ENCODE measurements around the gene MEGF11. TPM values are rescaled to one million over a fixed set of nuclear protein-coding genes. Genes with fewer than 3 reads are reported as not detected.

The MEGF11 gene
- 0.26 TPM for polyA plus RNA-seq (ENCODE audit: insufficient read length)

DNA sequence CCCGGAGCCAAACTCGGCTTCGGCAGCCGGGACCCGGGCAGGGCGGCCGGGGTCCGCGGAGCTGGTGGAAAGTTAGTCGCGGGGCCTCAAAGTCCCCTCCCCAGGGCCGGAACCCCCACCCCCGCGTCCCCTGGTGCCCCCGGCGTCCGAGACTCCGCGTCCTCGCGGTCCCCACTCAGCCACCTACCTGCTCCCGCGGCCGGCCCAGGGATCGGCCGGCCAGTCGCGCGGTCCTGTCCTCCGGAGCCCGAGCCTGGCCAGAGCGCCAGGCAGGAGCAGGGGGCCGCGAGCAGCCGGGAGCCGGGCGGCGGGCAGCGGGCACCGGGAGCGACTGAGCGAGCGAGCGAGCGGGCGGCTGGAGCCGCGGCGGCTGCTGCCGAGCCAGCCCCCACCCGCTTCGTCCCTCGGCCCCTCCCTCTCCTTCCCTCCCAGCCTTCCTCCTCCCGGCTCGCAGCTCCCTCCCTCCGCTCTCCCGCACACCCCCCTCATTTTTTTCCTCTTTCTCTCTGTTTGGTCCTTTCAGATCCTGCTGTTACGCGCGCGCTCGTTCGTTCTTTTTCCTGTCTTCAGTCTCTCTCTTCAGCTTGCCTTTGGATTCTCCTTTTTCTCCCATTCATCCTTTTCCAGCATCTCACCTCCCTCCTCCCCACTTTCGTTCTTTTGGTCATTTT is at the start of gene MEGF11:
Gene MEGF11, minus strand, starts transcription at position 333 of the 671 bp plus-strand sequence. CDS start 125,347 bp downstream, outside the sequence.
- peak; percentile 34 for DNase-seq

DNA sequence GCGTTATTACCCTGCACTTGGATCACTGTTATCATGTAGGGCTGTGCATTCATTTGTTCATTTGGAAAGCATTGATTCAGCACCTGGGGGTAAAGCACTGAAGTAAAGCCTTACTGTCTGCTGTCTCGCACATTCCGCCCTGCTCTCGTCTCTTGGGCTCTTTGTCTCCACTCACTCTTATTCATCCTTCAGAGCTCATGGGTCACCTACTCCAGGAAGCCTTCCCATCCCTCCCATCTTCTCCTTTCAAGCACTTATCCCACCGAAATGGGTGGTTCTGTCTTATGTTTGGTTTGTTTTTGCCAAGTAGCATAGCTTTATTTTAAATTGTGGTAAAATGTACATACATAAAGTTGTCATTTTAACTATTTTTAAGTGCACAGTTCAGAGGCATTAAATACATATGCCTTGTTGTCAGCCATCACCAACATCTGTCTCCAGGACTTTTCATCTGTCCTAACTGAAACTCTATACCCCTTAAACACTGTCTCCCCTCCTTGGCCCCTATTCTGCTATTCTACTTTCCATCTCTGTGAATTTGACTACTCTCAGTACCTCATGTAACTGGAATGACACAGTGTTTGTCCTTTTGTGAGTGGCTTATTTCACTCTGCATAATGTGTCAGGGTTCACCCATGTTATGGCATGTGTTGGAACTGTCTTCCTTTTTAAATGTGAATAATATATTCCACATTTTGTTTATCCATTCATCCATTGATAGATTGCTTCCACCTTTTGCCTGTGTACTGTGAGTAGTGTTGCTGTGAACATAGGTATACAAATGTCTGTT is 49.1 kb upstream of the MEGF11 start:
- DNase-seq, result no peak

DNA sequence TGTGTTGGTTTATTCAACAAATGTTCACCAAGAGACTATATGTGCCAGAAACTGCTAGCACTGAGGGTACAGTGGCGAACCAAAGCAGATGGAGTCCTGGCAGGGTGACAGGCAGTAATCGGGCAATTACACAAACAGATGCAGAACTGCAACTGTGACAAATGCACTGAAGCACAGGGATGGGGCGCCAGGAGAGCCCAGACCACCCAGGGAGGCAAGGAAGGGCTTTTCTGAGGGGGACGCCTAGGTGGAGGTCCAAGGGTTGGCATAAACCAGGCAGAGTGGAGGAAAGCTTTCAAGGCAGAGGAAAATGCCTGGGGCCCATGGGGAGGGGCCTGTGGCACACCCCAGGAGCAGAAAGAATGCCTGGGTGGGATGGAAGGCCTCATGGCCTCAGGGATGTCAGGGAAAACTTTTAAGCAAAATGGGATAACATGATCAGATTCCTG is 45.3 kb upstream of the MEGF11 start:
- peak; percentile 45 for DNase-seq

DNA sequence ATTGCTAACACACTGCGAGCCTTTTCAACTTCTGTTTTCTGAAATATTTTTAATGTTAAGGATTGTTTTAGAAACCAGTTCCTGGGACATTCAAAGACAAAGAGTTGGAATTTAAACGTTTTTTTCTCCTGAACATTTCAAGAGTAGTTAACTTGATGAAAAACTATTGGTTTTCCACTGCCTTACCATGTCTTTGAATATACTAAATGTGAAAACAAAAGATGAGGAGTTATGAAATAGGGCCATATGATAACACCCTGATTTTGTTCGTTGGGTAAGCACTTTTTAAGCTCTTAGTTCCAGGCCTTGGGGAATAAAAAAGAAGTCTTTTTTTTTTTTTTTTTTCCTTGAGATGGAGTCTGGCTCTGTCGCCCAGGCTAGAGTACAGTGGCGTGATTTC is 42.6 kb upstream of the MEGF11 start:
- DNase-seq, result no peak

DNA sequence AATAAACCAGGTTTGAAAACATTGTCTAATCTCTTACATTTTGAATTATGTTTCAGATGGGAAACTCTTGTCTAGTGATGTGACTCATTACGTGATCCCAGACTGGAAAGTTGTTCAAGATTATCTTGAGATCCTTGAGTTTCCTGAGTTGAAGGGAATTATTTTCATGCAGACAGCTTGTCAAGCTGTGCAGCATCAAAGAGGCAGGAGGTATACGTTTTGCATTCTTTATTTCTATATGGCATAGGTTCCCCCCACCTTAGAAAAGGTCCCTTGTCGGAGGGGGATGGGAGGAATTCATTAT is 41.3 kb upstream of the MEGF11 start:
- no peak for DNase-seq

DNA sequence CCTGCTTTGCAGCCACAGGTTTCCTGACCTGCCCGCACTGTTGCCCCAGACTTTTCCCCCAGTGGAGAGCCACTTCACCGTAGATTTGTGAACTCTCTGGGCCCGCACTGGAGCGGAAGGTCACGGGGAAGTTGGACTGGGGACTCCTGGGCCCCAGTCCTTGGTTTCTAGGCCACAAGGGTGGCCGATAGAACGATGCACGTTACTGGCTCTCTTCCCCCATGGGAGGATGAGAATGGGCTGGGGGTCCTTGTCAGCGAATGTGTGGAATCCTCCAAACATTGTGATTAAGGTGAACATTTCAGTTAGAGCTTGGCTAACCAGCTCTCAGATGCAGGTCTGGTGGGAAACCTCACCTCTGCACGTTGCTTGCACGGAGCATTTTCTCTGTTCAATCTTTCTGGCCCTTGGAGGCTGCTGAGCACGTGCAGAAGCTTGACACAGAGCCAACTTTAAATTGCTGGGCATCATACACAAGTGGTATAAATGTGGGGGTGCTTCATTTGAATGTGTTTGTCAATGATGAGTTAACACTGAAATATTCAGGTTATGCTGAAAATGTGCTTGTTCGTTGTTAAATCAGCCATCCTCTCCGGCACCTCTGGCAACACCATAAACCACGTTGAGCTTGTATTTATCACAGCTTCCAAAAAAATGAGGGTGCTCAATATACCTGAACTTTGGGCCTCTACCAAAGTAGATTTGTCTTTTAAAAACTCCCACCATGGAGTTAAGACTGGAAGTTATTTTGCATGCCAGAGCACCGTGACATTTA is 40.8 kb upstream of the MEGF11 start:
- no peak for DNase-seq

DNA sequence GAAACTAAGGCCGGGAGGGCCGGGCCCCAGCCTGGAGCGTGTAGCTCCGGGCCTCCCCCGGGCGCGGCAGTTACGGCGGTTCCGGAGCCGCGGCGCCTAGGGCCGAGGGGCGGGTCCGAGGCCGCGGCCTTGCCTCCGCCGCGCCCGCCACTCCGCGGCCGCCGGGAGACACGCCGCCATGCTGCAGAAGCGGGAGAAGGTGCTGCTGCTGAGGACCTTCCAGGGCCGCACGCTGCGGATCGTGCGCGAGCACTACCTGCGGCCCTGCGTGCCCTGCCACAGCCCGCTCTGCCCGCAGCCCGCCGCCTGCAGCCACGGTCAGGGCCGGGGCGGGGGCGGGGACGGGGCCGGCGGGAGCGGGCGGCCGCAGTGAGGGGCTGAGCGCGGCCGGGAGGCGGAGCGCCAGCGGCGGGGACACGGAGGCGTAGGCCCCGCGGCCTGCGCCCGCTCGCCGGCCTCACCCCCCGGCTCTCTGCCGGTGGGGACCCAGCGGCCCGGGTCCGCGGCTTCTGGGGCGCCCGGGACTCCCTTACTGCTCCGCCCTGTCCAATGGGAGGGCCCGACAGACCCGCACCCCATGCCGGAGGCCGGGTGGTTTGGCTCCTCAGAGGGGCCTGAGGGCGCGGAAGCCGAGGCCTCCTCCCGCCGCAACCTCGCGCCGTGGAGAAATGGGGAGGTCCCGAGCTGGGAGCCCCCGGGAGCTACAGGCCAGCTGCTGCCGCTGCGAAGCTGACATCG is 40.0 kb upstream of the MEGF11 start, which contains the start of gene DIS3L:
Gene DIS3L, plus strand, starts transcription at position 150 of the 738 bp plus-strand sequence. Its CDS starts 29 bp downstream, at position 179.
- DNase-seq, result peak; percentile 67

DNA sequence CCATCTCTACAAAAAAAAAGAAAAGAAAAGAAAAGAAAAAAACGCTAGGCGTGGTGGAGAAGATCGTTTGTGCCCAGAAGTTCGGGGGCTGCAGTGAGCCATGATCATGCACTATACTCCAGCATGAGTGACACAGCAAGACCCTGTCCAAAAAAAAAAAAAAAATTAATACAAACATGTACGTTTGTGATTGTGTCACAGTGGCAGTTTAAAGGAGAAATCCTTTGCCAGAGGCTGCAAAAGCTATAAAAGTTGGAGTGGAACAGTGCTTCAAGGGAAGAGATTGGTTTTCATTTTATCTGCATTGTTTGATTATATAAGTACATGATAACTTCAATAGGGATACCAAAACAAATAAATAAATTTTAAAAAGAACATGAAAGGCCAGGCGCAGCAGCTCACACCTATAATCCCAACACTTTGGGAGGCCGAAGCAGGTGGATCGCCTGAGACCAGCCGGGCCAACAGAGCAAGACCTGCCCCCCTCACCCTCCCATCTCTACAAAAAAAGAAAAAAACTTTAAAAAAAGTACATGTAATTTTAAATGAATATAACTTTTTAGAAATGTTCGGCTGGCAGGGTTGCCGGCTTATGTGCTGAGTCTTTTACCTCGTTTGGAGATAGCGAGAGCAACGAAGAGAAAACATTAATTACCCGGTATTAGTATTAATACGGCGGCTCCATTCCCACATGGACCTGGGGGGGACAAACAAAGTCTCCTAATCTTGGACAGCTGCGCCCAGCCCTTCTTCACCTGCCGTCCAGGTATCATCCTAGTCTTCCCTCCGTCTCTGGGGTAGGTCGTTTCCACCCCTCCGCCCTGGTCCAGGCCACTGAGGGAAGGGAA is 39.2 kb upstream of the MEGF11 start:
- no peak for DNase-seq

DNA sequence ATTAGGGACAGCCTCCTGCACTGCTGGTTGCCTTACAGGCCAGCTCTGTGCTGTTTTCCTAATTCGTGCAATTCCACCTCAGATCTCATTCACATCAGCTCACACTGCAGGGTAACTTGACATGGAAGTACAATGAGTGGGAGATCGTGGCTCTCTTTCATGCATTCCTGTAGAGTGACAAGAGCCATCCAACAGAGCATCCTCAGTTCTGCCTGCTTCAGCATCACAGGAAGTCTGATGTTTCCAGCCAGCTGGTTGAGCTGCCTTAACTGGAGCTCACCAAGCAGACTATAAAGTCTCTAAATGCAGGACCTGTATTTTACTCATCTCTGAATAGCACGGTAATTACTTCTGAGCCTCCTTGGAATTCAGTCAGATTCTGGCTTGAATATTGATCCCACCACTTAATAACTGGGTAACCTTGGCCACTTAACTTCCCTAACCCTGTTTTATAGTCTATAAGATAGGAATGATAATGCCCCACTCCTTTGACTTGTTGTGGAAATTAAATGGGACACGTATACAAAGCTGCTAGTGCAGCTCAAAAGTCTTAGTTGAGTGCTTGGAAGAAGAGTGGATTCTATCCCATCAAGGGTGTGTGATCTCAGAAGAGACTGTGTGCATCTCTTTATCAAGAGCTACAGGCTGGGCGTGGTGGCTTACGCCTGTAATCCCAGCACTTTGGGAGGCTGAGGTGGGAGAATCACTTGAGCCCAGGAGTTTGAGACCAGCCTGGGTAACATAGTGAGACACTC is 38.4 kb upstream of the MEGF11 start:
- DNase-seq, result no peak

DNA sequence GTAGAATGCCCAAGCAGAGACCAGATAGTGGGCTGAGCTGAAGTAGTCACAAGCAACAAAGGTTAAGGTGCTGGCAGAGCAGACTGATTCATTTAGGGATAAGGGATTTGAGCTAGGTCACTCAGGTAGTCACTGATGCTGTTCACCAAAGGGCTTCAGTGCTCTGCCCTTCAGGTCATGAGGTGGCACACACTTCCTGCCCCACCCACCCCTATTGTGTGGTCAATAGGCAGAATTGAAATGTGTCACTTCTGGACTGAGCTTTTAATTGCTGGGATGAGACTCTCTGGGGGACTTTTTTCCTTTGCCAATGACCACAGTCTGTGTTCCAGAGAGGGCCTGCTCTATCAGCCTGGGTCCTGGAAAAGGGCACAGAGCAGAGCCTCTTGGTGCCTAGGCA is 37.0 kb upstream of the MEGF11 start:
- no peak for DNase-seq

DNA sequence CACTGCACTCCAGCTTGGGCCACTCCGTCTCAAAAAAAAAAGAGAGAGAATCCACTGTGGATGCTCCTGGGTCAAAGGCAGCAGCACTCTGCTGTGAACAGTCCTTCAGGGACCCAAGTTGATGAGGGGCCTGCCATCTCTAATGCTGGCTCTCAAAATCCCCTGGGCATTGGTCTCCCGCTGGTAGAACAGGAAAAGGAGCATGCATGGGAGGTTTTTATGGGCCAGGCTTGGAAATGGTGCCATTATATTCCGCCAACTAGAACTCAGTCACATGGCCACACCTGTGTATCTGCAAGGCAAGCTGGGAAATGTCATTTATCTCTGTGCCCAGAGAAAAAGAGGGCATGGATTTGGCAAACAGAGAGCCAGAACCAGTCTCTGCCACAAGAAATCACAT is 36.5 kb upstream of the MEGF11 start:
- no peak for DNase-seq

DNA sequence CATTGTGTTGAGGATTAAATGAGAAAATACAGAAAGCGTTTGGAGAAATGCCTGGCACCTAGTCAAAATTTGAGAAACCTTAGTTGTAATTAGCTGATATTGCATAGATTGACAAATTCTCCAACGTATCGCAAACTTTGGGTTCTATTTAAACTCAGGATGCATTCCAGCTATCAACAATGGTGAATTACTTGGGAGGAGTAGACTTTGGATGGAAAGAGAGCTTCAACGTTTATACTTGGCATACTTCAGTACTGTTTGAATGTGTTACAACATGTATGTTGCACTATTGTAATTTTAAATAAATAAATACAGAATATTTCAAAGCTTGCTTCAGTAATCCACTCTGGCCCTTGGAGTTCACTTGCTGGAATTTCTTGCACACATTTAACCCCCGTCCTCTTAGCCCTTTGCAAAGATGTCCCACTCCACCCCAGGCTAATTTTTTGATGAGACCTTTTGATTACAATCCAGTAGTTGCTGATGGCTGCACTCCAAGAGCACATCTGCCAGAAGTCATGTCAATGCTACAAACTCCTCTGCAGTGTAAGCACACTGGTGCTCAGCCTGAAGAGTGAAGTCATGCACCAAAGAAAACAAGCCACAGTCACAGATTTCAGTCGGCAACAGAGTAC is 35.1 kb upstream of the MEGF11 start:
- peak; percentile 46 for DNase-seq

DNA sequence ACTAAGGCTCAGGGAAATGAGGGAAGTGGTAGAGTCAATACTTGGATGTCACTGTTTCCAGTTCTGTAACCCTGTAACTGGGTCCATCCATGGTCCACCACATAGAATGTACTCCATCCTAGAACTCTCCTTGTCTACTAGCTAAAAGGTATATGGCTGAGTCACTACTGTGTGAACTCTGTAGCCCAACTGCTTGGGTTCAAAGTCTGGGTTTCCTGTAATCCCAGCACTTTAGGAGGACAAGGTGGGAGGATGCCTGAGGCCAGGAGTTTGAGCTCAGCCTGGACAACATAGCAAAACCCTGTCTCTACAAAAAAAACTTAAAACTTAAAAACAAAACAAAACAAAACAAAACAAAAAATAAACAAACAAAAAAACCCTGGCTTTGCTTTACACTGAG is 34.5 kb upstream of the MEGF11 start:
- DNase-seq, result no peak

DNA sequence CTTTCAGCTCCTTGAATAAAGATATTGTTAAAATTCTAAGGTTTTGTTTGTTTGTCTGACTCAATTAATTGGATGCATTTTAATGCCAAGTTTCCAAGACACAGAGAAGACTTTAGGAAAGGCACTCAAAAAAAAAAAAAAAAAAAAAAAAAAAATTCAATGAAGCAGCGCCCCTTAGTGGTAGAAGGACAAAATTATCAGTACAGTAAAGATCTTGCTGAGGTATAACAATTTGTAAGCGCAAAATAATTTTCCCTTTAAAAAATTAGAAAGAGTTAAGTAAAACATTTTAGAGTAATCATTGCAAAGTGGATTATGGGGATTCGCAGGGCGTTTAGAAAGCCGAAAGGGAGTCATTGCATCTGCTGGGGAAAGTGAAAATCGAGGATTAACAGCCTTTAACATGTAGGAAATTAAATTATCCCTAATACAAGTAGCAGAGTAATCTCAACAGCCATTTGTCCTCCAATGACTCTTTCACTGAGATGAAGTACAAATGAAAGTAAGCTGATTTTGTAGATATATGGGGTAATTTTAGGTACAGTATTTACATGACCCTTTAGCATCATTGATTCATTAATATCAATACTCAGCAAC is 34.0 kb upstream of the MEGF11 start:
- DNase-seq, result no peak

DNA sequence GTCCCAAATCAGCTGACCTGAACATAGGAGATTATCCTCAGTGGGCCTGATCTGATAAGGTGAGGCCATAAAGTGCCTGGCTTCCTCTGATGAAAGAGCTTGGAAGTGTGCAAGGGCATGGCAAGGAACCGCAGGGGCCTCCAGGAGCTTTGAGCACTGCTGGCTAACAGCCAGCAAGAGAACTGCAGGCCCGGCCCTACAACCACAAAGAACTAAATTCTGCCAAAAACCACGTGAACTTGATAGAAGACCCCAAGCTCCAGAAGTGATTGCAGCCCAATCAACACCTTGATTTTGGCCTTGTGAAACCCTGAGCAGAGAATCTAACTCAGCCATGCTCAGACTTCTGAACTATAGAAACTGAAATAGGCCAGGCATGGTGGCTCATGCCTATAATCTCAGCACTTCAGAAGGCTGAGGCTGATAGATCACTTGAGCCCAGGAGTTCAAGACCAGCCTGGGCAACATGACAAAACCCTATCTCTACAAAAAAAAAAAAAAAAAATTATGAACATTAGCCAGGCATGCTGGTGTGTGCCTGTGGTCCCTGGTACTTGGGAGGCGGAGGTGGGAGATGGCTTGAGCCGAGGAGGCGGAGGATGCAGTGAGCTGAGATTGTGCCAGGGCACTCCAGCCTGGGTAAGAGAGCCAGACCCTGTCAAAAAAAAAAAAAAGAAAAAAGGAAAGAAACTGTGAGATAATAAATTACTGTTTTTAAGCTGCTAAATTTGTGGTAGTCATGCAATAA is 32.2 kb upstream of the MEGF11 start:
- DNase-seq, result no peak

DNA sequence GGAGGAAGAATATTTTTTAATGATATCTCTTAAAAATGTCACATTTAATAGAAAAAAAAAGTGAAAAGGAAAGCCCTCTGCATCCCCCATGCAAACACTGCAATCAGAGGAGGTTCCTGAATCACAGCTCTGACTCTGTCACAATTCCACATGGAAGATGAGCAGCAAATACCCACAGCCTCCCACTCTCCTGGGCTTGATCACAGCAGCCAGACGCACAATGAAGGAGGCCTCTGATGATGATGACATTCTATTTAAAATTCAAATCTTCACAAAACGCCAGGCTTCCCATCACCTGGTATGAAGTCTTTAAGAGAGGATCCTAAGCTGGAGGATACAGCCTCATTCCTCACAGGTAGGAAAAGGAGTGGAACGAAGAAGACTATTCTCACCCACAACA is 30.7 kb upstream of the MEGF11 start:
- DNase-seq, result no peak

DNA sequence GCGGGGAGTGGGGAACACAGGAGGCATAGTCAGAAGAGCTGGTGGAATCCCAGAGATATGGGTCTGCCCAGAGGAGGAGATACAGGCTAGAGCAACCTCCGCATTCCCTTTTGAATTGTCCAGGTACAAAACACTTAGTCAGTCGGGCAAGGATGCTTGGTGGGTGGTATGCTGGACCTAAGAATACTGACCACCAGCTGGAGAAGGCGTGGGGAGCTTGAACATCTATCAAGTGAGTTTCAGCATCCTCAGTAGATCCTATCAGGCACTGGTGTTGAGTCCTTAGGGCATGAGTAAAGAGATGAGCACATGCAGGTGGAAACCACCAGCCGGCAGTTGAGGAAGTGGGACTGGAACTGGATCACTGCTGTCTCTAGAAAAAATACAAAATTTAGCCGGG is 25.1 kb upstream of the MEGF11 start:
- no peak for DNase-seq

DNA sequence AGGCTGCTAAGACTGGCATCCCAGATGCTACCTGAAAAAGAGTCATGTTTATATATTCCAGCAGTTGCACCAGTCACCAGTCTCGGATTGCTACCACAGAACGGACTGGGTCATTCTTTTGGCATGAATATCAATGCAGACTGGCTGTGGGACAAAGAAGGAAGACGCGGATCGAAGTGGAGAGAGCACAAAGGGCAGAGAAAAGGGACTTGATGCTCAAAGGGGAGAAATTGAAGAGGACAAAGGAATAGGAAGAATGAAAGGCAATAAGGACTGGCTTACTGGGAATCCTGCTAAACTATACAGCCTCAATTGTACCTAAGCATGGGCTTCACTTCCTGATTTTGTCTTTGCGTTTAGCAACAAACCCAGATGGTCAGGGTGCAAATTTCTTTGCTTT is 24.5 kb upstream of the MEGF11 start:
- DNase-seq, result no peak

DNA sequence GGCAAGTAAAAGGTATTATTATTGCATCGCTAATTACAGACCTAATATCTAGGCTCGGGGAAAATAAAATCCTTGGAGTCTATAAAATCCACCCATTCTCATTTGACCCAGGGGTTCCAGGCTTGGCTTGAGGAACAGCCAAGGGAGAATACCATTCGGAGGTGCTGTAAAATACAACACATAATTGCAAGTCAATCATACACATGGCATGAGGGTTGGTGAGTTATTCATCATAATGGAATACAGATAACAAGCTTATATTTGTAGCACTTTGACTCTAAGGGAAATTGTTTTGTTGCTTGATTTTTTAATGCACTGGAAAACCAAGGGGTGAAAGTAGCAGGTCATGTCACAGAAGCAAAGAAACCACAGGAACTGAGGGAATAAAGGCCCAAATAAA is 23.0 kb upstream of the MEGF11 start:
- no peak for DNase-seq

Measured in hindlimb muscle (tissue), 1 donor.